ENCODE data around the gene CDH6. TPM values are rescaled to one million over a fixed set of nuclear protein-coding genes. Genes with fewer than 3 reads are reported as not detected.

Gene CDH6
- total and polyA plus RNA-seq, 7 donors = under 0.01 to 6.9 (median 1.6) TPM; not detected in 1

DNA sequence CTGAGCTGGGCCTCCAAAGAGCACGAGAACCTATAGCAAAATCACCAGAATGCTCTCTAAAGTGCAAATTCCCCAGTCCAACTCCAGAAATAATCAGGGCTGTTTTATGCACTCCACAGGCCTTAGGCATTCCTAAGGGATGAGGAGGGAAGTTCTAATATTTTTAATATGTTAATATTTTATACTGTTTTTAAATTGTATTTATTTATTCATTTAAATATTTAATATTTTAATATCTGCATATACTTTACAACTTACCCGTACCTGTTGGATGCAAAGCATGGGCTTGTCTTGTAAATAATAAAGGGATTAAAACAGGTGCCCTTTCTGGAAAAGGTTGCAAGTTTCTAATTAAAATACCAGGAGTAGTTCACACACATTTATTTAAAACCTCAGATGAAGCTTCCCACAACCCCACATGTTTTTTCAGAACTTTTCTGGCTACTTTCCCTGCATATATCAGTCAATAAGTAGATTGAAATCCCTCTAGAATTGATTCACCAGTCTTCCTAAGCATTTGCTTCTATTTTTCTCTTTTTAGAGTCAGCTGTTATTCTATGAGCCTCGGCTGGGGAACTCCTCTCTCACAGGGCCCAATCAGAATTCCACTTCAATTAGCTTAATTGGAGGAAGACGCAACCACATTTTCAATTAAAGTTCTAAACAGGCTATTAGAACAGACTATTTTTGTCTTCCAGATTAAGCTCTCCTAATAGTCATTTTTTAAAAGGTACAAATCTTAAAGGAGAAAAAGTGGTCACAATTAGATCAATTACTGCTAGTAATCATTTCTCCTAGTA lies 140.8 kb downstream of the CDH6 start:
- H3K27ac ChIP-seq = no peak overlapping the region

DNA sequence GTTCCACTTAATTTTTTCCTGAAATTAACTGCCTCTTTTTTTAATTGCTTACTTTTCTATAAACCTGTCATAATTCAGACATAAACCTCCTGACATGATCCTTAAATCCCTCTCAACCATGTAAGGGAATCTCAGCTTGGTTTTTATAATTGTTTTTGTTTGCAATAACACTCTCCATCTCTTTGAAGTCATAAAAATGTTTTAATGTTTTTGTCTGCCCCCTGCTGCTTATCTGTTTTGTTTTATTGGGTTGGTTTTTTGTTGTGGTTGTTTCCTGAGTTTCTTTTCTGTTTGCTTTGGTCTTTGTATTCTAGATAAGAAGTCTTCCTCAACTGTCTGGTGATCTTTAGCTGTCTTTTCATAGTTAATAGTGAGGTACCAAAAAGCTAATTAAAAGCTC lies 142.0 kb downstream of the CDH6 start:
- no peaks in the 10 kb centered on the region for H3K4me1 ChIP-seq
- intact Hi-C loops (cut with DNase I) = no loop called here
- TF ChIP-seq POLR2A (IDR thresholded peaks at IDR 0.05) (no peak), EP300 (IDR thresholded peaks at IDR 0.05) (no peak), POLR2AphosphoS5 (IDR thresholded peaks at IDR 0.05) (no peak)
- TF ChIP-seq, protein P1, sequence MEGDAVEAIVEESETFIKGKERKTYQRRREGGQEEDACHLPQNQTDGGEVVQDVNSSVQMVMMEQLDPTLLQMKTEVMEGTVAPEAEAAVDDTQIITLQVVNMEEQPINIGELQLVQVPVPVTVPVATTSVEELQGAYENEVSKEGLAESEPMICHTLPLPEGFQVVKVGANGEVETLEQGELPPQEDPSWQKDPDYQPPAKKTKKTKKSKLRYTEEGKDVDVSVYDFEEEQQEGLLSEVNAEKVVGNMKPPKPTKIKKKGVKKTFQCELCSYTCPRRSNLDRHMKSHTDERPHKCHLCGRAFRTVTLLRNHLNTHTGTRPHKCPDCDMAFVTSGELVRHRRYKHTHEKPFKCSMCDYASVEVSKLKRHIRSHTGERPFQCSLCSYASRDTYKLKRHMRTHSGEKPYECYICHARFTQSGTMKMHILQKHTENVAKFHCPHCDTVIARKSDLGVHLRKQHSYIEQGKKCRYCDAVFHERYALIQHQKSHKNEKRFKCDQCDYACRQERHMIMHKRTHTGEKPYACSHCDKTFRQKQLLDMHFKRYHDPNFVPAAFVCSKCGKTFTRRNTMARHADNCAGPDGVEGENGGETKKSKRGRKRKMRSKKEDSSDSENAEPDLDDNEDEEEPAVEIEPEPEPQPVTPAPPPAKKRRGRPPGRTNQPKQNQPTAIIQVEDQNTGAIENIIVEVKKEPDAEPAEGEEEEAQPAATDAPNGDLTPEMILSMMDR (IDR thresholded peaks at IDR 0.05) = no peak

More for the DNA sequence above, 140.8 kb downstream of the CDH6 start:
- Histone ChIP-seq H3K4me1 (no peaks in the 10 kb centered on the region), H3K4me3 (no peak overlapping the region), H3K36me3 (no peaks in the 10 kb centered on the region), H3K9me3 (no peaks in the 10 kb centered on the region), H3K27me3 (no peaks in the 10 kb centered on the region)
- DNase-seq = no peak
- TF ChIP-seq POLR2AphosphoS5 (IDR thresholded peaks at IDR 0.05) = no peak
- TF ChIP-seq POLR2A (IDR thresholded peaks at IDR 0.05) = no peak
- TF ChIP-seq, protein P1 (IDR thresholded peaks at IDR 0.05) = no peak
- TF ChIP-seq EP300 (IDR thresholded peaks at IDR 0.05) = no peak
- 82 to 91% methylated on average over 4 of the region's 4 CpGs for WGBS, 2 donors
- intact Hi-C loops (cut with DNase I) = no loop called here

DNA sequence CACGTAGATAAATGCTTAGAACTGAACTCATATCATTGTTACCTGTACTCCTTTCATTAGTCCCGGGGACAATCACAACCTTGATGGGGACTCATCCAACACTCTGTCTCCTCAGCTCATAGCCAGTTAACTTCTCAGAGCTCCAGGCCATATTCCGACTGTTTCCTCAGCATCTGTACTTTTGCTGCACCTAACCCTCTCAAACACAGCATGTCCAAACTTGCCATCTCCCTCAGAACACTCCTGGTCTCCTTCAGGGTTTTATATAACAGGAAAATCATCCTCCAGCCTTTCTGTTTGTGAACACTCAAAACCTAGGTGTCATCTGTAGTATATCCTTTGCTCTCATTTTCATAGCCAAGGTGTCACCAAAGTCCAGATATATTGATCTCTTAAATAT lies 150.5 kb downstream of the CDH6 start:
- intact Hi-C loops (cut with DNase I) = no loop called here
- Histone ChIP-seq H3K27ac (no peak overlapping the region), H3K27me3 (no peaks in the 10 kb centered on the region), H3K36me3 (no peaks in the 10 kb centered on the region), H3K4me1 (no peaks in the 10 kb centered on the region), H3K9me3 (no peaks in the 10 kb centered on the region), H3K4me3 (no peak overlapping the region)
- DNase-seq = no peak
- TF ChIP-seq EP300 (IDR thresholded peaks at IDR 0.05) = no peak
- TF ChIP-seq, protein P1 (IDR thresholded peaks at IDR 0.05) = no peak
- no peak for TF ChIP-seq POLR2AphosphoS5 (IDR thresholded peaks at IDR 0.05)
- no peak for TF ChIP-seq POLR2A (IDR thresholded peaks at IDR 0.05)
- WGBS, 2 donors = 58 to 71% methylated on average over 3 of the region's 3 CpGs

More for the DNA sequence above, 142.0 kb downstream of the CDH6 start:
- H3K27ac ChIP-seq = no peak overlapping the region
- H3K4me3 ChIP-seq = no peak overlapping the region
- no peak for DNase-seq
- no peaks in the 10 kb centered on the region for H3K36me3 ChIP-seq
- H3K27me3 ChIP-seq = no peaks in the 10 kb centered on the region
- H3K9me3 ChIP-seq = no peaks in the 10 kb centered on the region

DNA sequence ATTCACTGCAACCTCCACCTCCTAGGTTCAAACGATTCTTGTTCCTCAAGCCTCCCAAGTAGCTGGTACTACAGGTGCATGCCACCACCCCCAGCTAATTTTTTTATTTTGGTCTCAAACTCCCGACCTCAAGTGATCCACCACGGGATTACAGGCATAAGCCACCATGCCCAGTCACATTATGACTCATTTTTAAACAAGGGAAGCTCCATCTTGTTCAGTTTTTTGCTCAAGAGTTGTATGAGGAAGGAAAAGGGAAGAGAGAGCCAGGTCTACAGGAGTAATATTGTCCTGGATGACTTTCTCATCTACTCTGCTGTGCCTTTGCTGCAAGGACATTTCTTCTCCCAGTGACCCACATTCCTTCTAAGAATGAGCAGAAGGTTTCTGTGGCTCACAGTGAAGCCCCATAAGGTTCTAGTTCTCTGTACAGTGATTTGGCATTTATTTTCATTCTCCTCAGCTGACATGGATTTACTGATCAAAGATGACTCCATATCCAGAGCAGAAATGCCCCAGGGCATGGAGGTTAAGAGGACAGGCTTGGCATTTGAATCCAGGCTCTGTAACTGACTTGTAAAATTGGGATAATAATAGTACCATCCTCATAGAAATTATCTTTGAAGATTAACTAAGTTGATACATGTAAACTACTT lies 153.5 kb downstream of the CDH6 start:
- no peak for DNase-seq
- Histone ChIP-seq H3K4me1 (no peaks in the 10 kb centered on the region), H3K27me3 (no peaks in the 10 kb centered on the region), H3K27ac (no peak overlapping the region), H3K4me3 (no peak overlapping the region), H3K9me3 (no peaks in the 10 kb centered on the region), H3K36me3 (no peaks in the 10 kb centered on the region)
- WGBS, 2 donors = 47 to 73% methylated on average over 3 of the region's 3 CpGs
- intact Hi-C loops (cut with DNase I) = no loop called here
- TF ChIP-seq POLR2A (IDR thresholded peaks at IDR 0.05) (no peak), POLR2AphosphoS5 (IDR thresholded peaks at IDR 0.05) (no peak), EP300 (IDR thresholded peaks at IDR 0.05) (no peak)
- TF ChIP-seq, protein P1 (IDR thresholded peaks at IDR 0.05) = no peak
